Psoas muscle (tissue), 8 donors: ENCODE data around the gene IL9R. TPM values are rescaled to one million over a fixed set of nuclear protein-coding genes. Genes with fewer than 3 reads are reported as not detected.
"Not testable (repeated sequence)": the region's sequence is repeated elsewhere in the genome, so short reads cannot be mapped to it uniquely, and the experiment has no call there.

Source experiments
- ATAC-seq, 4 donors: fragments of 200-7000 bp; cut with Tn5 transposase; one replicate each; pipeline ENCODE4 v1.9.1; 2020; ENCODE audit warnings: moderate library complexity in 3 of 4, mild to moderate bottlenecking in 2 of 4
- DNase-seq, 2 donors: peaks; one replicate each; pipeline ENCODE4 v3.0.0-alpha.2; 2020
- H3K27ac ChIP-seq: fragments of 200-600 bp; one replicate; pipeline ENCODE4 v1.8.0; 2022
- H3K27me3 ChIP-seq, 3 donors: fragments of 200-600 bp in 1 of 3; one replicate each; pipeline versions ENCODE4 v1.6.1 to v1.8.0; 2013 to 2022; ENCODE audit warnings: low read length in 2 of 3, mild to moderate bottlenecking in 2 of 3, moderate library complexity in 1 of 3; ENCODE audit not compliant: insufficient read depth in 3 of 3
- H3K36me3 ChIP-seq, 2 donors: fragments of 200-600 bp in 1 of 2; one replicate each; pipeline versions ENCODE4 v1.6.1 to v1.8.0; 2013 to 2022; ENCODE audit warnings: low read depth in 1 of 2, mild to moderate bottlenecking in 1 of 2, moderate library complexity in 1 of 2; ENCODE audit not compliant: insufficient read depth in 1 of 2
- H3K4me1 ChIP-seq: fragments of 200-600 bp; one replicate; pipeline ENCODE4 v1.8.0; 2022
- H3K4me3 ChIP-seq: fragments of 200-600 bp; one replicate; pipeline ENCODE4 v1.8.0; 2022; ENCODE audit warnings: mild to moderate bottlenecking
- H3K9me3 ChIP-seq: fragments of 200-600 bp; one replicate; pipeline ENCODE4 v1.8.0; 2022
- CTCF ChIP-seq: fragments of 200-600 bp; IDR thresholded peaks from one replicate; pipeline ENCODE4 v1.8.0; 2022; ENCODE audit warnings: antibody characterized with exemption
- WGBS, 3 donors: extraction: QIAGEN DNeasy Blood & Tissue Kit; methylation state at CpG; one replicate each; pipeline versions ENCODE4 v1.1.6 to v1.1.7; 2013; 5-methylcytosine and 5-hydroxymethylcytosine counted together
- intact Hi-C, 2 donors: fragments of 100-400 bp; cut with DNase I; formaldehyde crosslinking; loops; one replicate each; pipeline versions ENCODE4 v1.11.0 to v1.14.2; 2022
- polyA plus RNA-seq, 3 donors: library from polyadenylated mRNA; stranded (reverse); fragments of 200-250 nt; gene quantifications; one replicate each; pipeline ENCODE4 v1.2.3, GENCODE V29; 2013
- total RNA-seq, 4 donors: library from RNA; stranded (reverse); fragmentation: NEBNext Ultra II Directional in 2 of 4; extraction: Animal tissue kit (Norgen Biotek cat#: 25700) in 2 of 4; gene quantifications; one replicate each; pipeline versions ENCODE4 v1.2.1 to v1.2.4, GENCODE V29; 2021 to 2023
- donor health status: healthy with polysubstance abuse.
- donor health status: DM: no; HTN: no; CAD: no; lungs with moderate emphysema.
- donor health status: Bipolar disorder and iron deficiency.
- donor health status: healthy.
- donor health status: DM: yes; HTN: yes; CAD: no.
- donor health status: DM: no; HTN: no; CAD: no.
- donor health status: DM: no; HTN: no; CAD: no.
- donor health status: DM: yes; HTN: yes; CAD: no.

IL9R gene
- total and polyA plus RNA-seq, 7 donors, result 0.09 to 0.27 (median 0.21) TPM; not detected in 4

- ATAC-seq (no peak), DNase-seq (no peak)
- no peak overlapping the region for H3K27ac ChIP-seq
- intact Hi-C loops, result no loop called here
- no peak for TF ChIP-seq CTCF
- peaks cover 3% of the 10 kb centered on the region for H3K9me3 ChIP-seq
- WGBS, 3 donors, result 40 to 50% (median 46%) methylated on average over 8 of the region's 8 CpGs
- no peak overlapping the region for H3K4me3 ChIP-seq
- H3K4me1 ChIP-seq, result no peaks in the 10 kb centered on the region
- no peaks in the 10 kb centered on the region for H3K36me3 ChIP-seq
- peaks cover 0 to 2% (median 0%) of the 10 kb centered on the region in 3 donors for H3K27me3 ChIP-seq
Observed at GRCh38 chrX:155966876-155967275, 30.6 kb upstream of the IL9R start.

GRCh38 chrX:155967653-155968325 is 29.7 kb upstream of the IL9R start:
- H3K9me3 ChIP-seq, result peaks cover 3% of the 10 kb centered on the region
- WGBS, 3 donors, result 62 to 68% (median 65%) methylated on average over 3 of the region's 3 CpGs
- intact Hi-C loops, result no loop called here

GRCh38 chrX:155968326-155968661 is 29.2 kb upstream of the IL9R start:
- no peaks in the 10 kb centered on the region for H3K36me3 ChIP-seq
- H3K9me3 ChIP-seq, result peaks cover 3% of the 10 kb centered on the region
- no peak overlapping the region for H3K27ac ChIP-seq
- no peak overlapping the region for H3K4me3 ChIP-seq
- no peak for ATAC-seq
- no peak for DNase-seq
- TF ChIP-seq CTCF, result no peak
- WGBS, 3 donors, result 35 to 57% (median 44%) methylated on average over 1 of the region's 1 CpG
- H3K27me3 ChIP-seq, result peaks cover 0 to 2% (median 0%) of the 10 kb centered on the region in 3 donors
- intact Hi-C loops, result no loop called here
- H3K4me1 ChIP-seq, result no peaks in the 10 kb centered on the region

More at GRCh38 chrX:155967653-155968325, 29.7 kb upstream of the IL9R start:
- TF ChIP-seq CTCF, result no peak
- no peak overlapping the region for H3K27ac ChIP-seq
- no peak for DNase-seq
- no peaks in the 10 kb centered on the region for H3K36me3 ChIP-seq
- ATAC-seq, result no peak
- peaks cover 0 to 2% (median 0%) of the 10 kb centered on the region in 3 donors for H3K27me3 ChIP-seq
- no peaks in the 10 kb centered on the region for H3K4me1 ChIP-seq
- H3K4me3 ChIP-seq, result no peak overlapping the region

GRCh38 chrX:155968791-155969190 is 28.7 kb upstream of the IL9R start:
- Histone ChIP-seq H3K27ac (no peak overlapping the region), H3K9me3 (peaks cover 3% of the 10 kb centered on the region), H3K36me3 (no peaks in the 10 kb centered on the region), H3K4me1 (no peaks in the 10 kb centered on the region), H3K27me3 (peaks cover 0 to 2% (median 0%) of the 10 kb centered on the region in 3 donors), H3K4me3 (no peak overlapping the region)
- TF ChIP-seq CTCF, result no peak
- ATAC-seq (no peak), DNase-seq (no peak)
- intact Hi-C loops, result no loop called here
- WGBS, 3 donors, result 36 to 41% (median 40%) methylated on average over 5 of the region's 5 CpGs

GRCh38 chrX:155971658-155972057 is 25.8 kb upstream of the IL9R start:
- H3K9me3 ChIP-seq, H3K4me1 ChIP-seq, H3K4me3 ChIP-seq, H3K27ac ChIP-seq, intact Hi-C loops, H3K27me3 ChIP-seq, DNase-seq, H3K36me3 ChIP-seq, ATAC-seq: not testable (repeated sequence)
- WGBS, 3 donors, result 62 to 65% (median 63%) methylated on average over 5 of the region's 5 CpGs

- H3K27me3 ChIP-seq, DNase-seq, H3K27ac ChIP-seq, ATAC-seq, H3K9me3 ChIP-seq, H3K4me3 ChIP-seq, intact Hi-C loops, H3K36me3 ChIP-seq, H3K4me1 ChIP-seq: not testable (repeated sequence)
- 69 to 77% (median 72%) methylated on average over 6 to 7 of the region's 7 CpGs for WGBS, 3 donors
Observed at GRCh38 chrX:155972241-155972640, 25.3 kb upstream of the IL9R start.
